ENCODE data around the gene LY6G6C.

Gene LY6G6C

DNA sequence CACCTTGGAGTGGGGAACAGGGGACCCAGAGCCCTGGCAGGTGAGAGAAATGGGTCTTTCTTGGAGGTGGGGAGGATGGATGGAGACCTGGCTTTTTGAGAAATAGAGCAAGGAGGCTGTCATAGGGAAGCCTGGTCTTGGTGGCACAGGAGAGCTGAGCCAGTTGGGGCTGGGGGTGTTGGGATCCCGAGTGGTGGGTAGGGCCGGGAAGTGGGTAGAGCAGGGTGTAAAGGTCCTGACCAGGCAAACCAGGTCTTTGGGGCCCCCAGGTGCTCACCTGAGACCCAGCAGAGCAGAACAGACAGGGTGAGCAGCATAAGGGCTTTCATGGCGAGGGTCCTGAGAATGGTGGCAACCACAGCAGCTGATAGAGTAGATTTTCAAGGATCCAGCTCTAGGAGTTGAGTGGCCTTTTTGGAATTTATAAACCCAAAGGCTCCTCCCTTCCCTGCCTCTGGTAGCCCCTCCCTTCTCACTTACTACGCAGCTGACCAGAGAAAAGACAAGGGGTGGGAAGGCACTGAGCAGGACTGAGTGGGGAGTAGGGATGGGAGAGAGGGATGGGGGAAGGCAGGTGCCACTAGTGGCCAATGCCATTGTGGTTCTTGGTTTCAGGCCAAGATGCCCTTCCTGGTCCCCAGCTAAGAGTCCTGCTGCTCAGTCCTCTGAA is at the start of gene LY6G6C:
TSS of gene LY6G6C (minus strand) at position 396 of the 670 bp plus-strand sequence. CDS start at position 329, 67 bp downstream.
- intact Hi-C loops (cut with DNase I): no loop called here
- DNase-seq: no peak

- DNase-seq: no peak
- intact Hi-C loops (cut with DNase I): no loop called here
Measured at GRCh38 chr6:31770860-31771259, 49.3 kb upstream of the LY6G6C start.

GRCh38 chr6:31769684-31770371 is 48.3 kb upstream of the LY6G6C start:
- DNase-seq: peak in 30 of 42 donors; percentile 21 to 73 (median 40)

DNA sequence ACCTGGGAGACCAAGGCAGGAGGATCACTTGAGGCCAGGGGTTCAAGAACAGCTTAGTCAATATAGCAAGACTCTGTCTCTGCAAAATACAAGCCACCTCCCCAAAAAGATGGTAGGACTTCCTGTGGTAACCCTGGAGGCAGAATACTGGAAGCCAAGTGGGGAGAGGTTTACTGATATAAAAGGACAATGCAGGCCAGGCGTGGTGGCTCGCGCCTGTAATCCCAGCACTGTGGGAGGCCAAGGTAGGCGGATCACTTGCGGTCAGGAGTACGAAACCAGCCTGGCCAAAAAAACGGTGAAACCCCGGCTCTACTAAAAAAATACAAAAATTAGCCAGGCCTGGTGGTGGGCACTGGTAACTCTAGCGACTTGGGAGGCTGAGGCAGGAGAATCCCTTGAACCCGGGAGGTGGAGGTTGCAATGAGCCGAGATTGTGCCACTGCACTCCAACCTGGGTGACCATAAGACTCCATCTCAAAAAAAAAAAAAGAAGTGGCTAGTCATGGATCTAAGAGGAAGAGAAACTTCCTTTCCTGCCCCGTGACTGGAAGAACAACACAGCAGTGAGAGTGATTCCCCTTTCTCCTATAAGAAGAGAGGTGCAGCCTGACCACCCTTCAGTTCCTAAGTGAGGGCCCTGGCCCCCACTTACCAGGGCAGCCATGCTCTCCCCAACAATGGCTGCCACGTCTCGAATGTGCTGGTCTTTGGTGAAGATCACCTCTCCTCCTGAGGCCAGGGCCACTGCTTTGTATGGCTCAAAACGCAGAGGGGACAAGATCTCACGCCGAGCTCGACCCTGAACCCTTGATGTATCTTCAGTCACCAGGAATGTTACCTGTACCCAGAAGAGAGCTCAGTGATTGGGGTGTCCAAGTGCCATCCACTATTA is 47.1 kb upstream of the LY6G6C start:
- DNase-seq: peak in 2 of 42 donors; percentile 16 to 51
- intact Hi-C loops (cut with DNase I): no loop called here

More at GRCh38 chr6:31769684-31770371, 48.3 kb upstream of the LY6G6C start:
- intact Hi-C loops (cut with DNase I): no loop called here

GRCh38 chr6:31767096-31767645 is 45.6 kb upstream of the LY6G6C start:
- intact Hi-C loops (cut with DNase I): no loop called here
- DNase-seq: no peak

DNA sequence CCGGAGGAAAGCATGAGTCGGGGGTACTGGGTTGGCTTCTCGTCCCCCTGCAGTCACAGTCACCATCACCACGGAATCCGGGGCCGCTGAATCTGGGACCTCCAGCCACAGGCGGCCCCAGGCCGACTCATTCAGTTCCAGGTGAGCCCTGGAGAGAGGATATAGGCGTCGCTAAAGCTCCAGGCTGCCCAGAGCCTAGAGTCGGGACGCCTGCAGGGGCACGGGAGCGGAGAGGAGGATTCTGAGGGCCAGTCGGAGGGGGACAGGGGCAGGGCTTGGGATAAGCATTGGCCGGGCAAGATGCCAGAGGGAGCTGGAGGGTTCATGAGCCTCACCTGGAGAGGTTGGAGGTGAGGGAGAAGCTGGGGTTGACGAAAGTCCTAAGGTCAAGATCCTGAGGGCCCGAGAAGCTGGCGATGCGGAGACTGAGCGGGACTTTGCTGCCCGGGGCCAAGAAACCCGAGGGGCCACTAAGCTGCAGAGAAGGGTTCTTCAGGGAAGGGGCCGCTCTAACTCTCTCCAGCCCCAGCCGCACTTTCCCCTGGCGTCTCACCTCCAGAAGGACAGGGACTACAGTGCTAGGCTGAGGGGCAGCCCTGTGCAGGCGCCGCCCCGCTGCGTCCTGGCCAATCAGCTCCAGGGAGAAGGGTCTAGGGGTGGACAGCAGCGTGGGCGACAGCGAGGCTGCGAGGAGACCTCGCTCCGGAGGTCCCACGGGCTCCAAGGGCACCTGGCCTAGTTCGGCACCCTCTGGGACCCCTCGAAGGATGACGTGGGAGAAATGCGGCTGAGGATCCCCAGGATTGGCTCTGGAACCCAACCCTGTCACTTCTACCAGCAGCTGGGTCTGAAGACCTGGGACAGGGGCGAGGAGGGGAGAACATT is 44.6 kb upstream of the LY6G6C start:
- no peak for DNase-seq
- intact Hi-C loops (cut with DNase I): no loop called here

DNA sequence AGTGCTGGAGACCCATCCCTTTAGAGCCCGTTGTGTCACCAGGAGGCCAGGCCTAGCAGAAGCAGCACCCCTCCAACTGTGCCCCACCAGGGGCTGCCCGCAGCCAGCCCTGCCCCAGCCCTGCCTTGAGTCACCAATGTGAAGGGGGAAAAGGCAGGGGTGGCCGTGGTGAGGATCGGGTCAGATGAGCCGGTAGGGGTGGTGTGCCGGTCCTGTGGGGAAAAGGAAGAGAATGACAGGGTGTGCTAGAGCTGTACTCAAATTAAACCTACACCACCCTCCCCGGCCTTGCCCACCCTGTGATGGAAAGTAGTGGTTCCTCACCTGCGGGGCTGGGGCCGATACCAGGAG is 44.0 kb upstream of the LY6G6C start:
- DNase-seq: no peak
- intact Hi-C loops (cut with DNase I): no loop called here

DNA sequence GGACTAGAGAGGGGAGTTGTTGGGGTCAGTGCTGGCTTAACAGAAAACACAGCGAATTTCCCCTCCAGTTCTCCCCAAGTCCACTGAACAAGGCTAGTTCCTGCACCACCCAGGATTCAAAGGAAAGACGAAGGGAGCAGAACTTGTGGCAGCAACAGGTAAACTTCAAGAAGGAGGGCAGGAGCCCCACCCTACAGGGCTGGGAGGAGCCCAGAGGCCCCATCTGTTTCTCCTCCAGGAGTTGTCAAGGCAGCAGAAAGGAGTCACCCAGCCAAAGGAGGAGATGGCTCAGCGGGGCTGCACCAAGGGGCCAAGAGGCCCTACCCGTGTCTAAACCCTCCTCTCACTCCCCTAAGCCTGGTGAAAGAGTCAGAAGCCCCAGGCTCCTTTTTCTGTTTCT is 42.7 kb upstream of the LY6G6C start:
- intact Hi-C loops (cut with DNase I): no loop called here

DNA sequence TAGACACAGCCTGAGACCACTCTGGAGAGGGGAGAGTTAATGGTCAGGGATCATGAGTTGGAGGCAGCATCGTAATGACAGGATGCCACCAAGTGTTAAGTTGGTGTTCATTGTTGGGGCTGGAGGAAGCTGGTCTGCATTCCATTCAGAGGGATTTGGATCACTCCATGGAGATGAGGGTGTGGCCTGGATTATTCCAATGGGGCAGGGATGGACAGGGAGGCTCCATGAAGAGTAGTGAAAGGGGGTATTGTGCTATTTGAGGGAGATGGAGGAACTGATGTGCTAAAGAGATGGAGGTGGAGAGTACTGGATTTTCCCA is 42.0 kb upstream of the LY6G6C start:
- intact Hi-C loops (cut with DNase I): no loop called here
- DNase-seq: peak in 1 of 42 donors; percentile 21

More for the DNA sequence above, 42.7 kb upstream of the LY6G6C start:
- no peak for DNase-seq

- intact Hi-C loops (cut with DNase I): no loop called here
- DNase-seq: no peak
Measured at GRCh38 chr6:31762878-31763618, 41.5 kb upstream of the LY6G6C start.

GRCh38 chr6:31762356-31762755 is 40.8 kb upstream of the LY6G6C start, which contains the start of gene SAPCD1:
Gene SAPCD1, plus strand, starts transcription at chr6:31762656. Its CDS starts 399 bp downstream, at chr6:31763055.
- DNase-seq: no peak
- intact Hi-C loops (cut with DNase I): no loop called here

DNA sequence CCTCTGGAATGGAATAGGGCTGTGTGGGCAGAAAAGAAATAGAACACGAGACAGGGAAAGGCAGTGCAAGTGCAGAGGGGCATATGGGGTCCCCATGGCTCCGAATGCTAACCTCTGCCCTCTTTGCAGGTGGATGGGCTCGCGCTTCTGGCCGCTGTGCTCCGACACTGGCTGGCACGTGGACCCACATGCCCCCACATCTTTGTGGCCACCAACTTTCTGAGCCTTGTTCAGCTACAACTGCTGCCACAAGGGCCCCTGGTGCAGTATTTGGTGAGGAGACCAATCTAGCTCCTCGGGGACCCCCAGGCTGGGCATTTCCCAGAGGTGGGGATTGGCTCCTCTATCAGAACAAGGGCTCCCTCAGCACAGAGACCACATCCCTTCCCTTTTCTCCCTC is 39.8 kb upstream of the LY6G6C start:
- no peak for DNase-seq
- intact Hi-C loops (cut with DNase I): no loop called here

DNA sequence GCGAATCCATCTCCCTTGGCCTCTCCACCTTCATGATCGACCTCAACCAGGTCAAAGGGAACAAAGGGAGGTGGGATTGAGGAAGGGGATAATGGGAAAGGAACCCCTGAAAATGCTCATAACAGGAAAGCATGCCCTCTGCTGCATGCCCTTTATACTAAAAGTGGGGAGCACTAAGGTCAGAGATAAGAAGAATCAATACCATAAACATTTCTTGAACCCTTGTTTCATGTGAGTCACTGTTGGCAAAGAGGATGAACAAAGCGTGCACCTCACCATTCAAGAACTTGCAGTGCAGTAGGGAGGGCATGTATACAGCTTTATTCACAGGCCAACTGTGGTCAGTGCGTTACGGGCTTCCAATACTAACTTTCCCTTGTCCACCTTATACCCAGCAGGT is 39.2 kb upstream of the LY6G6C start:
- intact Hi-C loops (cut with DNase I): no loop called here
- no peak for DNase-seq

GRCh38 chr6:31758281-31758680 is 36.7 kb upstream of the LY6G6C start:
- DNase-seq: no peak
- intact Hi-C loops (cut with DNase I): no loop called here

GRCh38 chr6:31752739-31753319 is 31.3 kb upstream of the LY6G6C start:
- intact Hi-C loops (cut with DNase I): no loop called here
- no peak for DNase-seq

GRCh38 chr6:31750411-31751022 is 29.0 kb upstream of the LY6G6C start:
- intact Hi-C loops (cut with DNase I): no loop called here

More at GRCh38 chr6:31750411-31751022, 29.0 kb upstream of the LY6G6C start:
- no peak for DNase-seq
